GM20000 (cell line): ENCODE data around the gene PHACTR1.

Experiments
- DNase-seq: peaks from one replicate; pipeline ENCODE4 v3.0.0; 2012; ENCODE audit warnings: low spot score
- CTCF ChIP-seq: IDR thresholded peaks from 2 replicates; pipeline ENCODE4 v1.5.1; 2012; ENCODE audit warnings: mild to moderate bottlenecking, control low read depth; ENCODE audit errors: extremely low read depth, missing control alignments

Gene PHACTR1

GRCh38 chr6:12844284-12845223 is 128.0 kb downstream of the PHACTR1 start:
- peak; percentile 39 for DNase-seq
- peak; percentile 57 for TF ChIP-seq CTCF

GRCh38 chr6:12845224-12846004 is 128.8 kb downstream of the PHACTR1 start:
- no peak for DNase-seq
- no peak for TF ChIP-seq CTCF

- TF ChIP-seq CTCF, result no peak
- DNase-seq, result no peak
Observed at GRCh38 chr6:12848964-12849808, 132.6 kb downstream of the PHACTR1 start.

- DNase-seq, result no peak
Observed at GRCh38 chr6:12849809-12850198, 133.2 kb downstream of the PHACTR1 start.

GRCh38 chr6:12851123-12851695 is 134.6 kb downstream of the PHACTR1 start:
- no peak for TF ChIP-seq CTCF
- no peak for DNase-seq

More at GRCh38 chr6:12849809-12850198, 133.2 kb downstream of the PHACTR1 start:
- TF ChIP-seq CTCF, result no peak

GRCh38 chr6:12861603-12862002 is 145.0 kb downstream of the PHACTR1 start:
- no peak for DNase-seq
- no peak for TF ChIP-seq CTCF
